ENCODE data around the gene NT5E. TPM values are rescaled to one million over a fixed set of nuclear protein-coding genes. Genes with fewer than 3 reads are reported as not detected.

Gene NT5E
- total RNA-seq, 1 experiment from 2014 or later = 15.8 TPM

DNA sequence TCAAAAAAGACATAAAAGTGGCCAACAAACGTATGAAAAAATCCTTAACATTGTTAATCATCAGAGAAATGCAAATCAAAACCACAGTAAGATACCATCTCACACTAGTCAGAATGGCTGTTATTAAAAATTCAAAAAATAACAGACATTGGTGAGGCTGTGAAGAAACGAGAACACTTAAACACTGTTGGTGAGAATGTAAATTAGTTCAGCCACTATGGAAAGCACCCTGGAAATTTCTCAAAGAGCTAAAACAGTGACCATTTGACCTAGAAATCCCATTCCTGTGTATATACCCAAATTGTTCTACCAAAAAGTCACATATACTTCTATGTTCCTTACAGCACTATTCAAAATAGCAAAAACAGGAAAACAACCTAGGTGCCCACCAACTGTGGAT lies 24.9 kb upstream of the NT5E start:
- H3K36me3 ChIP-seq (ENCODE audit: low read depth, low read length) = no peaks in the 10 kb centered on the region
- intact Hi-C loops (cut with micrococcal nuclease) = no loop called here
- DNase-seq = no peak
- POLR2A ChIA-PET (ENCODE audit: unreplicated experiment) = no interaction called here
- CTCF ChIA-PET = no interaction called here
- H3K4me3 ChIP-seq (ENCODE audit: low read length) = no peak overlapping the region
- H3K79me2 ChIP-seq (ENCODE audit: low read length) = no peaks in the 10 kb centered on the region
- no peak overlapping the region for H3K27ac ChIP-seq (ENCODE audit: low read length)
- H3K9me2 ChIP-seq (replicated peaks; ENCODE audit: low read length) = no peaks in the 10 kb centered on the region
- no peaks in the 10 kb centered on the region for H3F3A ChIP-seq (ENCODE audit: low read length, unreplicated experiment)
- no peaks in the 10 kb centered on the region for H4K20me1 ChIP-seq (ENCODE audit: low read length)
- no peak overlapping the region for H3K4me2 ChIP-seq (ENCODE audit: low read length)
- no TSS peak for BruUV-seq (replicated peaks)
- H2AFZ ChIP-seq (ENCODE audit: low read length) = no peak overlapping the region
- no peak for ATAC-seq
- H3K27me3 ChIP-seq (ENCODE audit: low read length) = no peaks in the 10 kb centered on the region
- no peak overlapping the region for H3K9ac ChIP-seq (ENCODE audit: low read length)
- TF ChIP-seq EZH2 (IDR thresholded peaks at IDR 0.05; ENCODE audit: low read length, unreplicated experiment) = no peak
- no peak for TF ChIP-seq EZH2phosphoT487 (IDR thresholded peaks at IDR 0.05; ENCODE audit: borderline replicate concordance, low read length)
- TF ChIP-seq, protein P1, sequence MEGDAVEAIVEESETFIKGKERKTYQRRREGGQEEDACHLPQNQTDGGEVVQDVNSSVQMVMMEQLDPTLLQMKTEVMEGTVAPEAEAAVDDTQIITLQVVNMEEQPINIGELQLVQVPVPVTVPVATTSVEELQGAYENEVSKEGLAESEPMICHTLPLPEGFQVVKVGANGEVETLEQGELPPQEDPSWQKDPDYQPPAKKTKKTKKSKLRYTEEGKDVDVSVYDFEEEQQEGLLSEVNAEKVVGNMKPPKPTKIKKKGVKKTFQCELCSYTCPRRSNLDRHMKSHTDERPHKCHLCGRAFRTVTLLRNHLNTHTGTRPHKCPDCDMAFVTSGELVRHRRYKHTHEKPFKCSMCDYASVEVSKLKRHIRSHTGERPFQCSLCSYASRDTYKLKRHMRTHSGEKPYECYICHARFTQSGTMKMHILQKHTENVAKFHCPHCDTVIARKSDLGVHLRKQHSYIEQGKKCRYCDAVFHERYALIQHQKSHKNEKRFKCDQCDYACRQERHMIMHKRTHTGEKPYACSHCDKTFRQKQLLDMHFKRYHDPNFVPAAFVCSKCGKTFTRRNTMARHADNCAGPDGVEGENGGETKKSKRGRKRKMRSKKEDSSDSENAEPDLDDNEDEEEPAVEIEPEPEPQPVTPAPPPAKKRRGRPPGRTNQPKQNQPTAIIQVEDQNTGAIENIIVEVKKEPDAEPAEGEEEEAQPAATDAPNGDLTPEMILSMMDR (conservative IDR thresholded peaks at IDR 0.05; ENCODE audit: low read depth, low read length) = no peak
- H3K9me3 ChIP-seq (ENCODE audit: low read length) = no peaks in the 10 kb centered on the region
- H3K4me1 ChIP-seq (ENCODE audit: insufficient read depth, low read length) = no peaks in the 10 kb centered on the region

DNA sequence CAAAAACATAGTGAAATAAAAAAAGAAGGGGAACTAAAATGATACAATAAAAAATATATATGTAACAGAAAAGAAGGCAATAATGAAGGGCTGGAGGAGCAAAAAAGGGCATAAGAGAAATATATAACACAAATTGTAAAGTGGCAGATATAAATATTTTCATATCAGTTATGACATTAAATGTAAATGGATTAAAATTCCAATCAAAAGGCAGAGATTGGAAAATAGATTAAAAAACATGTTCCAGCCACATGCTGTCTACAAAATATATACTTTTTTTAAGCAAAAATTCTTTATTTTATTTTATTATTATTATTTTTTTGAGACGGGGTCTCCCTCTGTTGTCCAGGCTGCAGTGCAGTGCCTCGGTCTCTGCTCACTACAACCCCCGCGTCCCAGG lies 23.9 kb upstream of the NT5E start:
- no peak for DNase-seq
- POLR2A ChIA-PET (ENCODE audit: unreplicated experiment) = no interaction called here
- Histone ChIP-seq H3K9ac (ENCODE audit: low read length) (no peak overlapping the region), H3K9me2 (replicated peaks; ENCODE audit: low read length) (no peaks in the 10 kb centered on the region), H3K36me3 (ENCODE audit: low read depth, low read length) (no peaks in the 10 kb centered on the region), H3K27ac (ENCODE audit: low read length) (no peak overlapping the region), H3K79me2 (ENCODE audit: low read length) (no peaks in the 10 kb centered on the region), H3K4me3 (ENCODE audit: low read length) (no peak overlapping the region), H3K9me3 (ENCODE audit: low read length) (no peaks in the 10 kb centered on the region), H3K4me2 (ENCODE audit: low read length) (no peak overlapping the region), H3K27me3 (ENCODE audit: low read length) (no peaks in the 10 kb centered on the region), H3K4me1 (ENCODE audit: insufficient read depth, low read length) (no peaks in the 10 kb centered on the region), H2AFZ (ENCODE audit: low read length) (no peak overlapping the region), H3F3A (ENCODE audit: low read length, unreplicated experiment) (no peaks in the 10 kb centered on the region), H4K20me1 (ENCODE audit: low read length) (no peaks in the 10 kb centered on the region)
- ATAC-seq = no peak
- intact Hi-C loops (cut with micrococcal nuclease) = no loop called here
- CTCF ChIA-PET = no interaction called here
- no TSS peak for BruUV-seq (replicated peaks)
- TF ChIP-seq EZH2 (IDR thresholded peaks at IDR 0.05; ENCODE audit: low read length, unreplicated experiment) = no peak
- TF ChIP-seq, protein P1 (conservative IDR thresholded peaks at IDR 0.05; ENCODE audit: low read depth, low read length) = no peak
- TF ChIP-seq EZH2phosphoT487 (IDR thresholded peaks at IDR 0.05; ENCODE audit: borderline replicate concordance, low read length) = no peak

DNA sequence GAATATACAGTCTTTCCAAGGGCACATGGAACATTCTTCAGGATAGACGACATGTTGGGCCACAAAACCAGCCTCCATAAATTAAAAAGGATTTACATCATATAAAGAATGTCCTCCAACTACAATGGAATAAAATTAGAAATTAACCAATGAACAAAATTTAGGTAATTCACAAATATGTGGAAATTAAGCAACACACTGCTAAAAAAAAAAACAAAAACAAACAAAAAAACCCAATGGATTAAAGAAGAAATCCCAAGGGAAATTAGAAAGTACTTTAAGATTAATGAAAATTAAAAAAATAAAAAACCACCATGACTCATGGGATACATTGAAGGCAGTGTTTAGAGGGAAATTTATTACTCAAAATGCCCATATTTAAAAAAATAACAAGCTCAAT lies 21.4 kb upstream of the NT5E start:
- Histone ChIP-seq H3K4me2 (ENCODE audit: low read length) (no peak overlapping the region), H3K79me2 (ENCODE audit: low read length) (no peaks in the 10 kb centered on the region), H3F3A (ENCODE audit: low read length, unreplicated experiment) (no peaks in the 10 kb centered on the region), H3K36me3 (ENCODE audit: low read depth, low read length) (no peaks in the 10 kb centered on the region), H3K9me2 (replicated peaks; ENCODE audit: low read length) (no peaks in the 10 kb centered on the region), H3K9me3 (ENCODE audit: low read length) (no peaks in the 10 kb centered on the region), H3K4me3 (ENCODE audit: low read length) (no peak overlapping the region), H3K9ac (ENCODE audit: low read length) (no peak overlapping the region), H2AFZ (ENCODE audit: low read length) (no peak overlapping the region), H3K4me1 (ENCODE audit: insufficient read depth, low read length) (no peaks in the 10 kb centered on the region), H4K20me1 (ENCODE audit: low read length) (no peaks in the 10 kb centered on the region), H3K27me3 (ENCODE audit: low read length) (no peaks in the 10 kb centered on the region), H3K27ac (ENCODE audit: low read length) (no peak overlapping the region)
- ATAC-seq (no peak), DNase-seq (no peak)
- TF ChIP-seq, protein P1 (conservative IDR thresholded peaks at IDR 0.05; ENCODE audit: low read depth, low read length) = no peak
- TF ChIP-seq EZH2 (IDR thresholded peaks at IDR 0.05; ENCODE audit: low read length, unreplicated experiment) (no peak), EZH2phosphoT487 (IDR thresholded peaks at IDR 0.05; ENCODE audit: borderline replicate concordance, low read length) (no peak)
- POLR2A ChIA-PET (ENCODE audit: unreplicated experiment) = no interaction called here
- intact Hi-C loops (cut with micrococcal nuclease) = no loop called here
- CTCF ChIA-PET = no interaction called here
- no TSS peak for BruUV-seq (replicated peaks)
